Ureter (tissue), 1 donor: Measurements from ENCODE around the gene CNNM4. TPM values are rescaled to one million over a fixed set of nuclear protein-coding genes. Genes with fewer than 3 reads are reported as not detected.

ENCODE experiments used
- DNase-seq: peaks from one replicate; pipeline ENCODE4 v3.0.0-alpha.2; 2020; ENCODE audit warnings: low spot score
- total RNA-seq: library from RNA; stranded (reverse); gene quantifications from one replicate; pipeline ENCODE4 v1.2.4, GENCODE V29; 2023
- donor health status: DM: yes; HTN: yes; CAD: no.

CNNM4 gene
- 16.0 TPM for total RNA-seq

GRCh38 chr2:96760036-96760985 lies at the start of gene CNNM4:
Gene CNNM4, plus strand, starts transcription at chr2:96760902. Its CDS starts 98 bp downstream, at chr2:96761000.
- peak; percentile 96 for DNase-seq

GRCh38 chr2:96710985-96711384 lies 49.7 kb upstream of the CNNM4 start:
- no peak for DNase-seq

GRCh38 chr2:96715658-96716057 lies 45.0 kb upstream of the CNNM4 start:
- DNase-seq = no peak

DNA sequence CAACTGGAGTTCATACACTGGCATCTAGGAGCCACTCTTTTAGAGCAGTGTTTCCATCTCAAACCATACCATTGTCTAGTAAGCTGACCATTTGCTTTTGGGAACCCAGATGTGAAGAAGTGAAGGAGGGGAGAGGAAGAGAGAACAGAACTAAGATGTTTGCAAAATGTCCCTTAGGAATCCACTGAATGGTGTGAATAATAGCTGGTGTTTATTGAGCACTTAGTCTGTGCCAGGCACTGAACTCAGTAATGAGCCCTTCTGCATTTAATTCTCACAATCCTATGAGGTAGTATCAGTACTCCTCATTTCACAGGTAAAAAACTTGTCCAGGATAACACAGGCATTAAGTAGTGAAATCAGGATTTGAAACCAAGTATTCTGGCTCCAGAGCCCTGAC lies 44.3 kb upstream of the CNNM4 start:
- no peak for DNase-seq

DNA sequence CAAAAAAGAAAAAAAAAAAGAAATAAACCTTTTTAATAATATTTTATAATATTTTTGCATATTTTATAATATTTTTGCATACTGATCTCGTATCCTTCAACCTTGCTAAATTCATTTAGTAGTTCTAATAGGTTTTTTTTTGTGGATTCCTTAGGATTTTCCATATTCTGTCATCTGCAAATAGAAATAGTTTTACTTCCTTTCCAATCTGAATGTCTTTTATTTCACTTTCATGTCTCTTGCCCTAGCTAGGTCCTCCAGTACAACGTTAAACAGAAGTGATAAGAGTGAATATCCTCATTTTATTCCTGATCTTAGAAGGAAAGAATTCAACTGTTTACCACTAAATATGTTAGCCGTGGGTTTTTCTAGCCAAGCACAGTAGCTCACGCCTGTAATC lies 34.6 kb upstream of the CNNM4 start:
- DNase-seq = no peak

- no peak for DNase-seq
These were observed 33.3 kb upstream of the CNNM4 start for GRCh38 chr2:96727431-96727830.

DNA sequence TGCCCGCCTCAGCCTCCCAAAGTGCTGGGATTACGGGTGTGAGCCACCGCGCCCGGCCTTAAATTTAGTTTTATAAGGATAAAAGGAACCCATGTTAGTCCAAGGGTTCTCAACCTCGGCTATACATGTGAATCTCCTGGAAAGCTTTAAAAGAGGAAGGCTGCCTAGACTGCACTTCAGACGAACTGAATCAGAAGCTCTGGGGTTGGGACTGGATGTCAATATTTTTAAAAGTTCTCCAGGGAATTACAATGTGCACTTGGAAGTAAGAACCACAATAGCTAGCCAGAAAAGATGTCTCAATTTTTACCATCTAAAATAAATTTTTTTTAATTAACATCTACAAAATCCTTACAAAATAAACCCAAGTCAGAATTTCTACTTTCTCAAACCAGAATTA lies 31.0 kb upstream of the CNNM4 start:
- no peak for DNase-seq

DNA sequence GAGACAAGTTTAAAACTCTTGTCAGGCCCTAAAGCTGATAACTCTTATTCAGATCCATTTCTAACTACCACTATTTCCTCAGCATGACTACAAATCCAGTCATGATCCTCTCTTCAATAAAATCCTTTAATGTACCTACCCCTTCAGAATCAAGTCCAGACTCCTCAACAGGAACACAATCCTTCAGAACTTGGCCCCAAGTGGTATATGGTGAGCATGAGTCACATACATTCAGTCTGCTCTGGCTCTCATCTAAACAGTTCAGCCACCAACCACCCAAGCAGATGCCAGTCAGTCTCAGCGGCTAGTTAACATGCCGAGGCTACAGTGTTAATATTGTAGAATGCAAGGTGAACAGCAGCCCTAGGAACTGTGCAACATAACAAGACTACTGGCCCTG lies 30.5 kb upstream of the CNNM4 start:
- DNase-seq = no peak

GRCh38 chr2:96733931-96734330 lies 26.8 kb upstream of the CNNM4 start:
- no peak for DNase-seq

- DNase-seq = no peak
These were observed 25.7 kb upstream of the CNNM4 start for GRCh38 chr2:96734880-96735583.

- no peak for DNase-seq
These were observed 23.5 kb upstream of the CNNM4 start for GRCh38 chr2:96737251-96737650.

GRCh38 chr2:96737831-96738230 lies 22.9 kb upstream of the CNNM4 start:
- DNase-seq = no peak

DNA sequence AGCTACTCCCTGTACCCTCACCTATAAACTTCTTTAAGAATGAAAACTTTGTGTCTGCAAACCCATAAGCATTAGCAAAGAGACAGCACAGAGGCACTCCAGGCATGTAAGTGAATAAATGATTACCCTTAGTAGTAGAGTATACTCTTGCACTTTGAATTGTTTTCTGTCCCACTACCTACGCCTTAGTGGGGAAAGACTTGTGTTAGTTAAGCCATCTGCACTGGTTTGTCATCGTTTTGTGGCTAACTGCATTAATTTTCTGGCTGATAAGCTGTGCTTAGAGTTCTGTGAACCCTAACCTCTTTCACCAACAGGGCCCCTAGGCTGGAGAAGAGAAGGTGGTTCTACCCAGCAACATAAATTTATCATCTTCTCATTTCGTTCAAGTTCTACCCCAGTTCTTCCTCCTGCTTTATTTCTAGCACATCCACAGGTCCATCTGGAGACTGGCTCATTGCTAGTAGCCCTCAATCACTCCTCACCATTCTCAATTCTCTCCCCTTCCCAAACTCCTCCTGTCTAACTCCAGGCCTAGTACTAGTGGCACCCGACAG lies 21.5 kb upstream of the CNNM4 start:
- DNase-seq = no peak

DNA sequence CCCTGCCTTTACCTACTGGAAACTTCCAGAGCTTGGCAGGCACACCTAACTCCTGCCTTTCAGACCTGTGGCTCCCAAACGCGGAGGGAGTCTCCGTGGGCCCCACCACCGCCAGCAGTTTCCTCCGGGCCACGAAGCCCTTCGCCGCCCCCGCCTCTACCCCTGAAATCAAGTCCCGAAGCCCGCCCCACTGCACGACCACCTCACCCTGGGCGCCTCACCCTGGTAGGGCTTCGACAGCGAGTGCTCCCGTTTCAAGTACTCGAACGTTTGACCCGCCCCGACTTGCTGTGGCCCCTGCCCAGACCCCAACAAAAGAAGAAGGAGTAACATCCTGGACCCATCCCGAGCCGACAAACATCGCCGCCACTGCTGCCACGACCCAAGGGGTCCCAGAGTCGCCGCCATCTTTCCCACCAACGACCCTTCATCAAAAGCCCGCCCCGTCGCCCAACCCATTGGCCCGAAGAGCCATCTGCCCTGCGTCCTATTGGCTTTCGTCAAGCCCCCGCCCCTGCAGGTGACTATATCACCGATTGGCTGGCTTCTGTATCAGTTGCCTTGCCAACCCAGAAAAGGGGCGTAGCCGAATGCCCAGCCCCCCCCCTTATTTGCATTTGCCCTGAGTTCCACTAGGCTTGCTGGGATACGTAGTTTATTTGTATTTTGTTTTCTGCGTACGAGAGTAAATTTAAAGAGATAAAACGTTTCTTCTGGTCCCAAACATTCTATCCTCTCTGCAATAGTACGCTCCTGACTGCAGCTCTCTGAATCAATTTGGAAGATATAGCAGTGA lies 20.9 kb upstream of the CNNM4 start, which contains the start of gene LMAN2L:
Gene LMAN2L (minus strand): TSS at position 432 of the 796 bp plus-strand sequence. CDS start 24 bp downstream, at position 408.
- peak; percentile 98 for DNase-seq

GRCh38 chr2:96747061-96747617 lies 13.6 kb upstream of the CNNM4 start:
- DNase-seq = no peak

DNA sequence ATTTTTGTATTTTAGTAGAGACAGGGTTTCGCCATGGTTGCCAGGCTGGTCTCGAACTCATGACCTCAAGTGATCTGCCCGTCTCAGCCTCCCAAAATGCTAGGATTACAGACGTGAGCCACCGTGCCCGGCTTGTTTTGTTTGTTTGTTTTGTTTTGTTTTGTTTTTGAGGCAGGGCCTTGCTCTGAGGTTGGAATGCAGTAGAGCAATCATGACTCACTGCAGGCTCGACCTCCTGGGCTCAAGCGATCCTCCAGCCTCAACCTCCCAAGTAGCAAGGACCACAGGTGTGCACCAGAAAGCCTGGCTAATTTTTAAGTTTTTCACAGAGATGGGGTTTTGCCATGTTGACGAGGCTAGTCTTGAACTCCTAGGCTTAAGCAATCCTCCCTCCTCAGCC lies 8.9 kb upstream of the CNNM4 start:
- DNase-seq = no peak

GRCh38 chr2:96753661-96754282 lies 6.9 kb upstream of the CNNM4 start:
- no peak for DNase-seq

GRCh38 chr2:96754317-96754716 lies 6.4 kb upstream of the CNNM4 start:
- DNase-seq = no peak

- DNase-seq = no peak
These were observed 3.8 kb upstream of the CNNM4 start for GRCh38 chr2:96756788-96757476.

DNA sequence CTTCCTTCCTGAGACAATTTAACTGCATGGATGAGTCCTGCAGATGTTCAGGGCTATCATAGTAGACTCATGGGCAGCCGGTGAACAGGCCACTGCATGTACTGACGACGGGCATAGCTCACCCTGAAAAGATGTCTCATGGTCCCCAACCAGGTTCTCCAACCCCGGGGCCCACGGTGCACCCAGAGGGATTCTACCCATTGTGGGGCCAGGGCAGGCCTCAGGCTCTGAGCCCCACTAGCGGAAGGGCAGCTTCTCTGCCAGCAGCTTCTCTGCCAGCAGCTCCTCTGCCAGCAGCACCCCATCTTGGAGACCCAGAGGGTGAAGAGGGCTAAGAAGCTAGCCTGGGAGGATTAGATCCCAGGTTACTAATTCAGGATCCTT lies 3.2 kb upstream of the CNNM4 start:
- DNase-seq = no peak
